ENCODE results near the gene ZNF674. TPM values are rescaled to one million over a fixed set of nuclear protein-coding genes. Genes with fewer than 3 reads are reported as not detected.
"Not testable (repeated sequence)": the region's sequence is repeated elsewhere in the genome, so short reads cannot be mapped to it uniquely, and the experiment has no call there.

ZNF674 gene
- total and polyA plus RNA-seq, 2 donors (not counting 1 experiment from before 2014, with no cell fraction given): 3.2 to 8.3 TPM

DNA sequence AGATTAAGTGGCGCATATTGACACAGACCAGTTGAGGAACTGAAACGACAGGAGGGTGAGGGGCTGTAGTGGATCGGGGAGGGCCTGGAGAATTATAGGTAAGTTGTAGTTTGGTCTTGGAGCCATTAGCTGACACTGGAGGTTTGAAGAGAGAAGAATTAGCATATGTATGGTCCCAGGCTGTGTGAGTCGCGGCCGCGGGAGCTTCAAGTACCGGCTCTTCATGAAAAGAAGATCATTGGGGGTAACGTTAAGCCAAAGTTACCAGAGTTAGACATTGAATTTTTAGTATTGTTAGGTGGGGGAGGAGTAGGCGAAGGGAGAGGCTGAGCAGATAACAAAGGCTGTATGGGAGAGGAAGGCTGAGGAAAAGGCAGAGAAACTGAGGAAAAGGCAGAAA lies 56.5 kb downstream of the ZNF674 start:
- Histone ChIP-seq H2AFZ (ENCODE audit: low read length) (no peak overlapping the region), H3K4me1 (ENCODE audit: control insufficient read depth, extremely low read depth, insufficient read depth, low read length) (no peaks in the 10 kb centered on the region), H3K36me3 (ENCODE audit: control insufficient read depth, insufficient read depth, low read length) (no peaks in the 10 kb centered on the region), H3K9ac (ENCODE audit: insufficient read depth, low read length) (no peak overlapping the region), H4K20me1 (ENCODE audit: control insufficient read depth, extremely low read depth, insufficient read depth, low read length) (no peaks in the 10 kb centered on the region), H3K4me2 (ENCODE audit: extremely low read depth, insufficient read depth, low read length) (no peak overlapping the region), H3K27ac (ENCODE audit: insufficient read depth, low read length) (no peak overlapping the region), H3K9me3 (ENCODE audit: control insufficient read depth, insufficient read depth, low read depth, low read length) (no peaks in the 10 kb centered on the region), H3K79me2 (ENCODE audit: control insufficient read depth, insufficient read depth, low read length) (no peaks in the 10 kb centered on the region), H3K4me3 (replicated peaks in 1 of 4; ENCODE audit: control extremely low read depth in 1 of 4, insufficient read depth in 1 of 4, low read depth in 3 of 4, low read length in 4 of 4) (no peak overlapping the region), H3K27me3 (ENCODE audit: control insufficient read depth, insufficient read depth, low read length) (no peaks in the 10 kb centered on the region)
- no peak for DNase-seq (ENCODE audit: low read depth in 2 of 2)
- no peak for TF ChIP-seq EZH2 (IDR thresholded peaks at IDR 0.05; ENCODE audit: low read length, missing control alignments)
- TF ChIP-seq, protein P1, sequence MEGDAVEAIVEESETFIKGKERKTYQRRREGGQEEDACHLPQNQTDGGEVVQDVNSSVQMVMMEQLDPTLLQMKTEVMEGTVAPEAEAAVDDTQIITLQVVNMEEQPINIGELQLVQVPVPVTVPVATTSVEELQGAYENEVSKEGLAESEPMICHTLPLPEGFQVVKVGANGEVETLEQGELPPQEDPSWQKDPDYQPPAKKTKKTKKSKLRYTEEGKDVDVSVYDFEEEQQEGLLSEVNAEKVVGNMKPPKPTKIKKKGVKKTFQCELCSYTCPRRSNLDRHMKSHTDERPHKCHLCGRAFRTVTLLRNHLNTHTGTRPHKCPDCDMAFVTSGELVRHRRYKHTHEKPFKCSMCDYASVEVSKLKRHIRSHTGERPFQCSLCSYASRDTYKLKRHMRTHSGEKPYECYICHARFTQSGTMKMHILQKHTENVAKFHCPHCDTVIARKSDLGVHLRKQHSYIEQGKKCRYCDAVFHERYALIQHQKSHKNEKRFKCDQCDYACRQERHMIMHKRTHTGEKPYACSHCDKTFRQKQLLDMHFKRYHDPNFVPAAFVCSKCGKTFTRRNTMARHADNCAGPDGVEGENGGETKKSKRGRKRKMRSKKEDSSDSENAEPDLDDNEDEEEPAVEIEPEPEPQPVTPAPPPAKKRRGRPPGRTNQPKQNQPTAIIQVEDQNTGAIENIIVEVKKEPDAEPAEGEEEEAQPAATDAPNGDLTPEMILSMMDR (conservative IDR thresholded peaks at IDR 0.05 in 1 of 2, IDR thresholded peaks at IDR 0.05 in 1 of 2; ENCODE audit: low read depth in 1 of 2, low read length in 2 of 2): no peak

DNA sequence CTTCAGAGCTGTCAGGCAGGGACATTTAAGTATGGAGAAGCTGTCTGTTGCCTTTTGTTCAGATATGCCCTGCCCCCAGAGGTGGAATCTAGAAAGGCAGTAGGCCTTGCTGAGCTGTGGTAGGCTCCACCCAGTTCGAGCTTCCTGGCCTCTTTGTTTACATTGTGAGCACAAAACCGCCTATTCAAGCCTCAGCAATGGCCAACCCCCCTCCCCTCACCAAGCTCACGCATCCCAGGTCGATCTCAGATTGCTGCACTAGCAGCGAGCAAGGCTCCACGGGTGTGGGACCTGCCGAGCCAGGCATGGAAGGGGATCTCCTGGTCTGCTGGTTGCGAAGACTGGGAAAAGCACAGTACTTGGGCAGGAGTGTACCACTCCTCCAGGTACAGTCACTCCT lies 59.3 kb downstream of the ZNF674 start:
- no peak for DNase-seq (ENCODE audit: low read depth in 2 of 2)
- no peaks in the 10 kb centered on the region for H3K36me3 ChIP-seq (ENCODE audit: control insufficient read depth, insufficient read depth, low read length)
- no peaks in the 10 kb centered on the region for H3K79me2 ChIP-seq (ENCODE audit: control insufficient read depth, insufficient read depth, low read length)
- H4K20me1 ChIP-seq (ENCODE audit: control insufficient read depth, extremely low read depth, insufficient read depth, low read length): no peaks in the 10 kb centered on the region
- H3K27me3 ChIP-seq (ENCODE audit: control insufficient read depth, insufficient read depth, low read length): no peaks in the 10 kb centered on the region
- no peaks in the 10 kb centered on the region for H3K9me3 ChIP-seq (ENCODE audit: control insufficient read depth, insufficient read depth, low read depth, low read length)
- H3K4me1 ChIP-seq (ENCODE audit: control insufficient read depth, extremely low read depth, insufficient read depth, low read length): no peaks in the 10 kb centered on the region
- no peak overlapping the region for H3K4me3 ChIP-seq (replicated peaks in 1 of 4; ENCODE audit: control extremely low read depth in 1 of 4, insufficient read depth in 1 of 4, low read depth in 3 of 4, low read length in 4 of 4)
- no peak overlapping the region for H3K9ac ChIP-seq (ENCODE audit: insufficient read depth, low read length)
- TF ChIP-seq EZH2 (IDR thresholded peaks at IDR 0.05; ENCODE audit: low read length, missing control alignments): no peak
- TF ChIP-seq, protein P1 (conservative IDR thresholded peaks at IDR 0.05 in 1 of 2, IDR thresholded peaks at IDR 0.05 in 1 of 2; ENCODE audit: low read depth in 1 of 2, low read length in 2 of 2): no peak
- no peak overlapping the region for H3K4me2 ChIP-seq (ENCODE audit: extremely low read depth, insufficient read depth, low read length)
- H2AFZ ChIP-seq (ENCODE audit: low read length): no peak overlapping the region
- no peak overlapping the region for H3K27ac ChIP-seq (ENCODE audit: insufficient read depth, low read length)

DNA sequence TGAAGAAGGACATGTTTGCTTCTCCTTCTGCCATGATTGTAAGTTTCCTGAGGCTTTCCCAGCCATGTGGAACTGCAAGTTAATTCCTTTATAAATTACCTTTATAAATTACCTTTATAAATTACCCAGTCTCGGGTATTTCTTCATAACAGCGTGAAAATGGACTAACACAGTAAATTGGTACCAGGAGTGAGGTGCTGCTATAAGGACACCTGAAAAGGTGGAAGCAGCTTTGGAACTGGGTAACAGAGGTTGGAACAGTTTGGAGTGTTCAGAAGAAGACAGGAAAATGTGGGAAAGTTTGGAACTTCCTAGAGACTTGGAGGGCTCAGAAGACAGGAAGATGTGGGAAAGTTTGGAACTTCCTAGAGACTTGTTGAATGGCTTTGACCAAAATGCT lies 66.6 kb downstream of the ZNF674 start:
- H3K27me3 ChIP-seq (ENCODE audit: control insufficient read depth, insufficient read depth, low read length); H4K20me1 ChIP-seq (ENCODE audit: control insufficient read depth, extremely low read depth, insufficient read depth, low read length); H3K9me3 ChIP-seq (ENCODE audit: control insufficient read depth, insufficient read depth, low read depth, low read length); DNase-seq (ENCODE audit: low read depth in 2 of 2); H3K27ac ChIP-seq (ENCODE audit: insufficient read depth, low read length); H2AFZ ChIP-seq (ENCODE audit: low read length); H3K4me3 ChIP-seq (replicated peaks in 1 of 4; ENCODE audit: control extremely low read depth in 1 of 4, insufficient read depth in 1 of 4, low read depth in 3 of 4, low read length in 4 of 4); H3K4me2 ChIP-seq (ENCODE audit: extremely low read depth, insufficient read depth, low read length); H3K36me3 ChIP-seq (ENCODE audit: control insufficient read depth, insufficient read depth, low read length); H3K4me1 ChIP-seq (ENCODE audit: control insufficient read depth, extremely low read depth, insufficient read depth, low read length); H3K9ac ChIP-seq (ENCODE audit: insufficient read depth, low read length); H3K79me2 ChIP-seq (ENCODE audit: control insufficient read depth, insufficient read depth, low read length): not testable (repeated sequence)

Data from fibroblast of lung (primary cell).